Measurements from ENCODE around the gene SPRY4.
"Not testable (repeated sequence)": the region's sequence is repeated elsewhere in the genome, so short reads cannot be mapped to it uniquely, and the experiment has no call there.

SPRY4 gene, protein sequence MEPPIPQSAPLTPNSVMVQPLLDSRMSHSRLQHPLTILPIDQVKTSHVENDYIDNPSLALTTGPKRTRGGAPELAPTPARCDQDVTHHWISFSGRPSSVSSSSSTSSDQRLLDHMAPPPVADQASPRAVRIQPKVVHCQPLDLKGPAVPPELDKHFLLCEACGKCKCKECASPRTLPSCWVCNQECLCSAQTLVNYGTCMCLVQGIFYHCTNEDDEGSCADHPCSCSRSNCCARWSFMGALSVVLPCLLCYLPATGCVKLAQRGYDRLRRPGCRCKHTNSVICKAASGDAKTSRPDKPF

DNA sequence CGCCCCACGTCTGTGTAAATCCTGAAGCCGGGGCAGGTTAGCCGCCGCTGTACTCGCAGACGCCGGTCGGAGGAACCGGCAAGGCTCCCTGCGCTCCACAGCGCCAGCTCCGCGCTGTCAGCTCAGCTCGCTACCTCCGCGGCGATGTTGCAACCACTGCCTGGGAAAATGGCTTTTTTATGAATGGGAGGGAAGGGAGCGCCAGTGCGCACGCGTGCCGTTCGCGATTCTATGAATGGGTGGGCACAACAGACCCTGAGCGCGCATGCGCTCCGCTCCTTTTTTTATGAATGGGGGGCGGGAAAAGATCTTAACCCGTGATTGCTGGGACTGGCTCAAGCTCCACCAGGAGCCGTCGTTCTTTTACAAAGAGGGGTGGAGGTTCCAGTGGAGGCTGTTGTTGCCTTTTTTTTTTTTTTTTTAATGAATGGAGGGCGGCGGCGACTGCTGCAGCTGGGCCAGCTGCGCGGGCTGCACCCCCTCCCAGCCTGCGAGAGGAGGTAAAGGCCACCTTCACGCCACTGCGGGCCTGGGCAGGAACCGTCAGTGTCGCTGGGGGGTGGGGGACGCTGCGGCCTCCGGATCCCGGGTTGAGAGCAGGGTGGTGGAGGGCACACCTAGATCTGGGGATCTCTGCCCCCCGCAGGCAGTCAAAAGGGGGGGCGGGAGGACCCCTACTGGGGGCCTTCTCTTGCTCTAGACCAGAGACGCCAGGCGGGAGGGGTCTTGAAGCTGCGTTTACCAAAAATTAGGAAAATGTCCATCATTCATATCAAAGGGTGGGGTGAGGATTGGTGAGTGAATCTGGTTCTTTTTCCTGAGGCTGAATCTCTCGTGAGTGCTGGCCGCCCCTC, at the start of gene SPRY4:
TSS of gene SPRY4 (minus strand) at position 151 of the 854 bp plus-strand sequence. CDS start 9,913 bp downstream, outside the sequence.
- no peaks in the 10 kb centered on the region for H3K9me3 ChIP-seq (ENCODE audit: control insufficient read depth, insufficient read depth, low read length)
- H3K27ac ChIP-seq (ENCODE audit: low read depth, low read length), result peak within 1 kb of the TSS; percentile 96
- peak within 1 kb of the TSS; percentile 80 for H3K4me3 ChIP-seq (ENCODE audit: low read depth, low read length)
- H3K4me1 ChIP-seq (ENCODE audit: control insufficient read depth, insufficient read depth, low read length), result peaks cover 44% of the 10 kb centered on the region
- H3K36me3 ChIP-seq (ENCODE audit: control insufficient read depth, insufficient read depth, low read length), result no peaks in the 10 kb centered on the region
- H3K27me3 ChIP-seq (ENCODE audit: control insufficient read depth, insufficient read depth, low read length), result peaks cover 10% of the 10 kb centered on the region; the same call in 1 of the 2 replicates
- H3K9ac ChIP-seq (ENCODE audit: low read depth, low read length), result peak within 1 kb of the TSS; percentile 91

GRCh38 chr5:142368529-142368928, 43.7 kb upstream of the SPRY4 start:
- Histone ChIP-seq H3K27ac (ENCODE audit: low read depth, low read length) (no peak overlapping the region), H3K36me3 (ENCODE audit: control insufficient read depth, insufficient read depth, low read length) (no peaks in the 10 kb centered on the region), H3K9me3 (ENCODE audit: control insufficient read depth, insufficient read depth, low read length) (no peaks in the 10 kb centered on the region), H3K9ac (ENCODE audit: low read depth, low read length) (no peak overlapping the region), H3K4me1 (ENCODE audit: control insufficient read depth, insufficient read depth, low read length) (0 out of 2 replicates have a peak, but pooled peaks cover 8% of the 10 kb centered on the region), H3K27me3 (ENCODE audit: control insufficient read depth, insufficient read depth, low read length) (no peaks in the 10 kb centered on the region), H3K4me3 (ENCODE audit: low read depth, low read length) (no peak overlapping the region)

DNA sequence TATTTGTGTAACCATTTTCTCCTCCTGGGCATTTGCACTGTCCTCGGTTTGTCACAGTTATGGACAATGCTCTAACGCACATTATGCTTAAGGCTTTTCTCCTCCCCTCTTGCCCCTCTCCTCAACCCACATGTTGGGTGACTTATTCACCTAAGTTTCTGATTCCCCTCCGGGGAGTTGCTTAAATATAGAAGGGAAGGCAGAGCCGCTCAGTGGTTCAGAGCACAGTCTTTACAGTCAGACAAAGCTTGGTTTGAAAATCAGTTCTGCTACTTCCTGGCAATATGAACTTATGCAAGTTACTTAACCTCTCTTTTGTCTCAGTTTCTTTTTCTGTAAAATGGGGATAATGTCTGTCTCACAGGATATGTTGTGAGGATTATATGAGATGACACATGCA, 41.2 kb upstream of the SPRY4 start:
- Histone ChIP-seq H3K4me3 (ENCODE audit: low read depth, low read length) (no peak overlapping the region), H3K36me3 (ENCODE audit: control insufficient read depth, insufficient read depth, low read length) (no peaks in the 10 kb centered on the region), H3K9me3 (ENCODE audit: control insufficient read depth, insufficient read depth, low read length) (no peaks in the 10 kb centered on the region), H3K27me3 (ENCODE audit: control insufficient read depth, insufficient read depth, low read length) (no peaks in the 10 kb centered on the region), H3K27ac (ENCODE audit: low read depth, low read length) (no peak overlapping the region), H3K4me1 (ENCODE audit: control insufficient read depth, insufficient read depth, low read length) (peaks cover 19% of the 10 kb centered on the region), H3K9ac (ENCODE audit: low read depth, low read length) (no peak overlapping the region)

- H3K4me3 ChIP-seq (ENCODE audit: low read depth, low read length), result no peak overlapping the region
- no peak overlapping the region for H3K9ac ChIP-seq (ENCODE audit: low read depth, low read length)
- no peak overlapping the region for H3K27ac ChIP-seq (ENCODE audit: low read depth, low read length)
Observed at GRCh38 chr5:142364251-142365145, 39.7 kb upstream of the SPRY4 start.

GRCh38 chr5:142363619-142363963, 38.8 kb upstream of the SPRY4 start:
- no peaks in the 10 kb centered on the region for H3K9me3 ChIP-seq (ENCODE audit: control insufficient read depth, insufficient read depth, low read length)
- peaks cover 9% of the 10 kb centered on the region for H3K27me3 ChIP-seq (ENCODE audit: control insufficient read depth, insufficient read depth, low read length)
- no peaks in the 10 kb centered on the region for H3K36me3 ChIP-seq (ENCODE audit: control insufficient read depth, insufficient read depth, low read length)
- H3K4me3 ChIP-seq (ENCODE audit: low read depth, low read length), result no peak overlapping the region
- H3K27ac ChIP-seq (ENCODE audit: low read depth, low read length), result peak overlapping the region; percentile 94
- H3K4me1 ChIP-seq (ENCODE audit: control insufficient read depth, insufficient read depth, low read length), result peaks cover 36% of the 10 kb centered on the region
- H3K9ac ChIP-seq (ENCODE audit: low read depth, low read length), result no peak overlapping the region

More at GRCh38 chr5:142364251-142365145, 39.7 kb upstream of the SPRY4 start:
- H3K4me1 ChIP-seq (ENCODE audit: control insufficient read depth, insufficient read depth, low read length), result peaks cover 34% of the 10 kb centered on the region
- H3K27me3 ChIP-seq (ENCODE audit: control insufficient read depth, insufficient read depth, low read length), result peaks cover 3% of the 10 kb centered on the region; the same call in 1 of the 2 replicates
- H3K36me3 ChIP-seq (ENCODE audit: control insufficient read depth, insufficient read depth, low read length), result no peaks in the 10 kb centered on the region
- no peaks in the 10 kb centered on the region for H3K9me3 ChIP-seq (ENCODE audit: control insufficient read depth, insufficient read depth, low read length)

- Histone ChIP-seq H3K4me1 (ENCODE audit: control insufficient read depth, insufficient read depth, low read length) (peaks cover 50% of the 10 kb centered on the region), H3K27me3 (ENCODE audit: control insufficient read depth, insufficient read depth, low read length) (peaks cover 22% of the 10 kb centered on the region), H3K27ac (ENCODE audit: low read depth, low read length) (peak overlapping the region; percentile 94), H3K9ac (ENCODE audit: low read depth, low read length) (peak overlapping the region; percentile 31)
- H3K4me3 ChIP-seq (ENCODE audit: low read depth, low read length); H3K9me3 ChIP-seq (ENCODE audit: control insufficient read depth, insufficient read depth, low read length); H3K36me3 ChIP-seq (ENCODE audit: control insufficient read depth, insufficient read depth, low read length): not testable (repeated sequence)
Observed at GRCh38 chr5:142362193-142362592, 37.4 kb upstream of the SPRY4 start.

DNA sequence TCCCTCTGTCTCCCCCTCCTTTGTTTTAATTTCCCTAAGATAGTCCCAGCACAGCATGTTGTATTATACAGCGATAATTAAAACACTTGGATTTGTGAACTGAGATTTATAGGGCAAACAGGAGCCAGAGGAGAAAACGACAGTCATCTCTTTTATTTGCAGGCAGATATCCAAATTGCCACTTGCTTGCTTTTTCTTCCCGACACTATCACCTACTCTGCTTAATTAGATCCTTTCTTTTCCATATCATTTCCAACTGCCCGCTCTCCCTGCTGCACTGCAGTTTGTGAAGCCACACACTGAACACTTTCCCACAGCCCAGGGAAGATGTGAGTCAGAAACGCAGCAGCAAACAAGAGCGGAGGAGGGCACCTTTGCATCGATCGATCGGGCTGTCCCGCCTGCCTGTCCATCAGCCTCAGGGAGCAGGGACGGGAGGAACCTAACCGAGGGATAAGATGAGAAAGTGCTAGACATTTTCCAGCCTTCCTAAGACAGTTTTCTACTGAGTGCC, 35.8 kb upstream of the SPRY4 start:
- Histone ChIP-seq H3K27me3 (ENCODE audit: control insufficient read depth, insufficient read depth, low read length) (peaks cover 22% of the 10 kb centered on the region), H3K27ac (ENCODE audit: low read depth, low read length) (peak overlapping the region; percentile 74), H3K36me3 (ENCODE audit: control insufficient read depth, insufficient read depth, low read length) (no peaks in the 10 kb centered on the region), H3K4me1 (ENCODE audit: control insufficient read depth, insufficient read depth, low read length) (peaks cover 58% of the 10 kb centered on the region), H3K4me3 (ENCODE audit: low read depth, low read length) (no peak overlapping the region), H3K9me3 (ENCODE audit: control insufficient read depth, insufficient read depth, low read length) (no peaks in the 10 kb centered on the region), H3K9ac (ENCODE audit: low read depth, low read length) (no peak overlapping the region)

- no peaks in the 10 kb centered on the region for H3K9me3 ChIP-seq (ENCODE audit: control insufficient read depth, insufficient read depth, low read length)
- peak overlapping the region; percentile 74 for H3K27ac ChIP-seq (ENCODE audit: low read depth, low read length)
- H3K36me3 ChIP-seq (ENCODE audit: control insufficient read depth, insufficient read depth, low read length), result no peaks in the 10 kb centered on the region
- H3K4me3 ChIP-seq (ENCODE audit: low read depth, low read length), result no peak overlapping the region
- peaks cover 58% of the 10 kb centered on the region for H3K4me1 ChIP-seq (ENCODE audit: control insufficient read depth, insufficient read depth, low read length)
- no peak overlapping the region for H3K9ac ChIP-seq (ENCODE audit: low read depth, low read length)
- peaks cover 22% of the 10 kb centered on the region for H3K27me3 ChIP-seq (ENCODE audit: control insufficient read depth, insufficient read depth, low read length)
Observed at GRCh38 chr5:142360051-142360498, 35.3 kb upstream of the SPRY4 start.

DNA sequence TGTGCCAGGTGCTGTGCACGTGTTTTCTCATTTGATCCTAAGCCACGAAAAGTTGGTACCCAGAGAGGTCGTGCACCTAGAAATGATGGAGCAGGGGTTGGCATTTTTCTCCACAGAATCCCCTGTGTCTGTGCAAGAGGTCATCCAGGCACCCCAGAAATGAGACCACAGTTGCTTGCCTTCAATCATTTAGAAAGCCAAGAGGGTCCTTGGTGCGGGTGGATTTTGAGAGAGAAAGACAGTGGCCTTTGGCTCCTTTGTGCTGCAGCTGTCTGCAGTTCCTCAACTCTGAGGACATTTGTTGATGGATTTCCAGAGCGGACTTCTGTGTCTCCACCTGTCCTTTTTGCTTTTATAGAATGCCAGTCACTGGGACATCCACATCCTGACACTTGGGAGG, 33.8 kb upstream of the SPRY4 start:
- H3K9me3 ChIP-seq (ENCODE audit: control insufficient read depth, insufficient read depth, low read length), result no peaks in the 10 kb centered on the region
- H3K36me3 ChIP-seq (ENCODE audit: control insufficient read depth, insufficient read depth, low read length), result no peaks in the 10 kb centered on the region
- peaks cover 51% of the 10 kb centered on the region for H3K4me1 ChIP-seq (ENCODE audit: control insufficient read depth, insufficient read depth, low read length)
- no peak overlapping the region for H3K4me3 ChIP-seq (ENCODE audit: low read depth, low read length)
- H3K9ac ChIP-seq (ENCODE audit: low read depth, low read length), result no peak overlapping the region
- peaks cover 22% of the 10 kb centered on the region for H3K27me3 ChIP-seq (ENCODE audit: control insufficient read depth, insufficient read depth, low read length)
- H3K27ac ChIP-seq (ENCODE audit: low read depth, low read length), result no peak overlapping the region

- Histone ChIP-seq H3K4me1 (ENCODE audit: control insufficient read depth, insufficient read depth, low read length) (peaks cover 51% of the 10 kb centered on the region), H3K9me3 (ENCODE audit: control insufficient read depth, insufficient read depth, low read length) (no peaks in the 10 kb centered on the region), H3K36me3 (ENCODE audit: control insufficient read depth, insufficient read depth, low read length) (no peaks in the 10 kb centered on the region), H3K9ac (ENCODE audit: low read depth, low read length) (no peak overlapping the region), H3K4me3 (ENCODE audit: low read depth, low read length) (no peak overlapping the region), H3K27me3 (ENCODE audit: control insufficient read depth, insufficient read depth, low read length) (peaks cover 22% of the 10 kb centered on the region), H3K27ac (ENCODE audit: low read depth, low read length) (peak overlapping the region; percentile 99)
Observed at GRCh38 chr5:142358121-142358520, 33.3 kb upstream of the SPRY4 start.

Measured in HUES48 (cell line).